Measurements from ENCODE around the gene RAET1E.
"Not testable (repeated sequence)": the region's sequence is repeated elsewhere in the genome, so short reads cannot be mapped to it uniquely, and the experiment has no call there.

Gene RAET1E

GRCh38 chr6:149935246-149935645 lies 37.3 kb upstream of the RAET1E start:
- TF ChIP-seq, protein P1, sequence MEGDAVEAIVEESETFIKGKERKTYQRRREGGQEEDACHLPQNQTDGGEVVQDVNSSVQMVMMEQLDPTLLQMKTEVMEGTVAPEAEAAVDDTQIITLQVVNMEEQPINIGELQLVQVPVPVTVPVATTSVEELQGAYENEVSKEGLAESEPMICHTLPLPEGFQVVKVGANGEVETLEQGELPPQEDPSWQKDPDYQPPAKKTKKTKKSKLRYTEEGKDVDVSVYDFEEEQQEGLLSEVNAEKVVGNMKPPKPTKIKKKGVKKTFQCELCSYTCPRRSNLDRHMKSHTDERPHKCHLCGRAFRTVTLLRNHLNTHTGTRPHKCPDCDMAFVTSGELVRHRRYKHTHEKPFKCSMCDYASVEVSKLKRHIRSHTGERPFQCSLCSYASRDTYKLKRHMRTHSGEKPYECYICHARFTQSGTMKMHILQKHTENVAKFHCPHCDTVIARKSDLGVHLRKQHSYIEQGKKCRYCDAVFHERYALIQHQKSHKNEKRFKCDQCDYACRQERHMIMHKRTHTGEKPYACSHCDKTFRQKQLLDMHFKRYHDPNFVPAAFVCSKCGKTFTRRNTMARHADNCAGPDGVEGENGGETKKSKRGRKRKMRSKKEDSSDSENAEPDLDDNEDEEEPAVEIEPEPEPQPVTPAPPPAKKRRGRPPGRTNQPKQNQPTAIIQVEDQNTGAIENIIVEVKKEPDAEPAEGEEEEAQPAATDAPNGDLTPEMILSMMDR (IDR thresholded peaks at IDR 0.05; ENCODE audit: insufficient read depth, low read depth, low read length, missing control alignments): no peak
- peak; percentile 51 for DNase-seq (ENCODE audit: low read depth)
- no peak overlapping the region for H3K4me3 ChIP-seq (ENCODE audit: low read length)

- TF ChIP-seq, protein P1 (IDR thresholded peaks at IDR 0.05; ENCODE audit: insufficient read depth, low read depth, low read length, missing control alignments): peak; percentile 68
- H3K4me3 ChIP-seq (ENCODE audit: low read length): no peak overlapping the region
- DNase-seq (ENCODE audit: low read depth): peak; percentile 70
Measured at GRCh38 chr6:149934249-149935156, 36.6 kb upstream of the RAET1E start.

- TF ChIP-seq, protein P1 (IDR thresholded peaks at IDR 0.05; ENCODE audit: insufficient read depth, low read depth, low read length, missing control alignments): no peak
- DNase-seq (ENCODE audit: low read depth): no peak
- no peak overlapping the region for H3K4me3 ChIP-seq (ENCODE audit: low read length)
Measured at GRCh38 chr6:149933461-149933860, 35.5 kb upstream of the RAET1E start.

- no peak for DNase-seq (ENCODE audit: low read depth)
- H3K4me3 ChIP-seq (ENCODE audit: low read length): no peak overlapping the region
- TF ChIP-seq, protein P1 (IDR thresholded peaks at IDR 0.05; ENCODE audit: insufficient read depth, low read depth, low read length, missing control alignments): no peak
Measured at GRCh38 chr6:149933036-149933435, 35.1 kb upstream of the RAET1E start.

GRCh38 chr6:149931501-149931900 lies 33.6 kb upstream of the RAET1E start:
- H3K4me3 ChIP-seq (ENCODE audit: low read length): no peak overlapping the region
- TF ChIP-seq, protein P1 (IDR thresholded peaks at IDR 0.05; ENCODE audit: insufficient read depth, low read depth, low read length, missing control alignments): no peak
- DNase-seq (ENCODE audit: low read depth): no peak

- no peak for DNase-seq (ENCODE audit: low read depth)
- H3K4me3 ChIP-seq (ENCODE audit: low read length): no peak overlapping the region
- TF ChIP-seq, protein P1 (IDR thresholded peaks at IDR 0.05; ENCODE audit: insufficient read depth, low read depth, low read length, missing control alignments): peak; percentile 39
Measured at GRCh38 chr6:149929422-149929821, 31.5 kb upstream of the RAET1E start.

DNA sequence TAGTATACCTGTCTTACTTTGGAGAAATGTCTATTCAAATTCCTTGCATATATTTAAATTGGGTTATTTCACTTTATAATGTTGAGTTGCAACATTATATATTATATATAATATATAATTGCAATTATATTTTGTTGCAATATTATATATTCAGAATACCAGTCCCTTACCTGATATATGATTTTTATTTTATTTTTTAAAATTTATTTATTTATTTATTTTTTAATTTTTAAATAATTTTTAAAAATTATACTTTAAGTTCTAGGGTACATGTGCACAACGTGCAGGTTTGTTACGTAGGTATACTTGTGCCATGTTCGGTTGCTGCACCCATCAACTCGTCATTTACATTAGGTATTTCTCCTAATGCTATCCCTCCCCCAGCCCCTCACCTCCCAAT lies 29.1 kb upstream of the RAET1E start:
- DNase-seq (ENCODE audit: low read depth); H3K4me3 ChIP-seq (ENCODE audit: low read length): not testable (repeated sequence)
